Measurements from ENCODE around the gene TRPV3. TPM values are rescaled to one million over a fixed set of nuclear protein-coding genes. Genes with fewer than 3 reads are reported as not detected.

The TRPV3 gene
- total RNA-seq, 1 experiment from 2014 or later = 3.6 TPM

DNA sequence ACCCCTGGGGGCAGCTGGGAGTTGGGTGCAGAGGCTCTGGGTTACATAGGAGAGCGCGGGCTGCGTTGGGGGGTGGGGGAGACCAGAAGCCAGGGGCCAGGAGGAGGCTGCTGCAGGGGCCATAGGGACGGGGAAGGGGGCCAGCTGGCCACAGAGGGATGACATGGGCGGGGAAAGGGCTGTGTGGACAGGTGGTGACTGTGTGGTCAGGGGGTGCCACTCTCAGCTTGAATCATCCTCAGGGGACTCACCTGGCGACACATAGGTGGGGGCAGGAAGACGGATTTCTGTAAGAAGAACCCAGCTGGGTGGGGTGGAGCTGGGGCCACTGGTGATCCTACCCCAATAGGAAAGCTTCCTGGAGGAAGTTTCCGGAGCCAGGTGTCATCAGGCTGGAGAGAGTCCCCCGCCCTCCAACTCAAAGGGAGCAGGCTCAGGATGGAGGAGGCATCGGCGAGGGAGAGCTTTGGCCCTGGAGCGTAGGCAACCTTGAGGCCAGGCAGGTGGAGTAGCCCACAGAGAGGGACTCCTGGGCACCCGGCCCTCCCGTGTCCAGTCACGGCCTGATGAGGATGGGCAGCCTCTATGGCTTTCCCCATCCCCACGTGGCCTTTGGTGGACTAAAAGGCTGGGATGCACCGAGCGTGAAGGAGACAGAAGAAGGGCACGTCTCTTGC is 1.2 kb downstream of the TRPV3 start:
- H3K9me2 ChIP-seq (replicated peaks; ENCODE audit: low read length) = no peaks in the 10 kb centered on the region
- no peak overlapping the region for H3K4me3 ChIP-seq (ENCODE audit: low read length)
- ATAC-seq = no peak
- H3K27ac ChIP-seq (ENCODE audit: low read length) = peak overlapping the region; percentile 99
- no peaks in the 10 kb centered on the region for H3K79me2 ChIP-seq (ENCODE audit: low read length)
- no peaks in the 10 kb centered on the region for H4K20me1 ChIP-seq (ENCODE audit: low read length)
- no TSS peak for BruUV-seq (replicated peaks)
- H3K27me3 ChIP-seq (ENCODE audit: low read length) = no peaks in the 10 kb centered on the region
- POLR2A ChIA-PET (ENCODE audit: unreplicated experiment) = no interaction called here
- H3K36me3 ChIP-seq (ENCODE audit: low read depth, low read length) = no peaks in the 10 kb centered on the region
- CTCF ChIA-PET = interaction anchor here (0.9 kb wide), 1 partner anchor 22 kb away, joined by 3 read pairs; no protein-coding TSS in a partner anchor
- TF ChIP-seq, protein P1, sequence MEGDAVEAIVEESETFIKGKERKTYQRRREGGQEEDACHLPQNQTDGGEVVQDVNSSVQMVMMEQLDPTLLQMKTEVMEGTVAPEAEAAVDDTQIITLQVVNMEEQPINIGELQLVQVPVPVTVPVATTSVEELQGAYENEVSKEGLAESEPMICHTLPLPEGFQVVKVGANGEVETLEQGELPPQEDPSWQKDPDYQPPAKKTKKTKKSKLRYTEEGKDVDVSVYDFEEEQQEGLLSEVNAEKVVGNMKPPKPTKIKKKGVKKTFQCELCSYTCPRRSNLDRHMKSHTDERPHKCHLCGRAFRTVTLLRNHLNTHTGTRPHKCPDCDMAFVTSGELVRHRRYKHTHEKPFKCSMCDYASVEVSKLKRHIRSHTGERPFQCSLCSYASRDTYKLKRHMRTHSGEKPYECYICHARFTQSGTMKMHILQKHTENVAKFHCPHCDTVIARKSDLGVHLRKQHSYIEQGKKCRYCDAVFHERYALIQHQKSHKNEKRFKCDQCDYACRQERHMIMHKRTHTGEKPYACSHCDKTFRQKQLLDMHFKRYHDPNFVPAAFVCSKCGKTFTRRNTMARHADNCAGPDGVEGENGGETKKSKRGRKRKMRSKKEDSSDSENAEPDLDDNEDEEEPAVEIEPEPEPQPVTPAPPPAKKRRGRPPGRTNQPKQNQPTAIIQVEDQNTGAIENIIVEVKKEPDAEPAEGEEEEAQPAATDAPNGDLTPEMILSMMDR (conservative IDR thresholded peaks at IDR 0.05; ENCODE audit: low read depth, low read length) = no peak
- TF ChIP-seq EZH2 (IDR thresholded peaks at IDR 0.05; ENCODE audit: low read length, unreplicated experiment) (no peak), EZH2phosphoT487 (IDR thresholded peaks at IDR 0.05; ENCODE audit: borderline replicate concordance, low read length) (no peak)
- intact Hi-C loops (cut with micrococcal nuclease) = no loop called here
- H2AFZ ChIP-seq (ENCODE audit: low read length) = no peak overlapping the region
- H3K4me1 ChIP-seq (ENCODE audit: insufficient read depth, low read length) = peaks cover 34% of the 10 kb centered on the region
- DNase-seq = no peak
- H3F3A ChIP-seq (ENCODE audit: low read length, unreplicated experiment) = no peaks in the 10 kb centered on the region
- no peaks in the 10 kb centered on the region for H3K9me3 ChIP-seq (ENCODE audit: low read length)
- H3K4me2 ChIP-seq (ENCODE audit: low read length) = 0 out of 2 replicates have a peak overlapping the region, but pooled peaks have one; percentile 47
- peak overlapping the region; percentile 93 for H3K9ac ChIP-seq (ENCODE audit: low read length)

DNA sequence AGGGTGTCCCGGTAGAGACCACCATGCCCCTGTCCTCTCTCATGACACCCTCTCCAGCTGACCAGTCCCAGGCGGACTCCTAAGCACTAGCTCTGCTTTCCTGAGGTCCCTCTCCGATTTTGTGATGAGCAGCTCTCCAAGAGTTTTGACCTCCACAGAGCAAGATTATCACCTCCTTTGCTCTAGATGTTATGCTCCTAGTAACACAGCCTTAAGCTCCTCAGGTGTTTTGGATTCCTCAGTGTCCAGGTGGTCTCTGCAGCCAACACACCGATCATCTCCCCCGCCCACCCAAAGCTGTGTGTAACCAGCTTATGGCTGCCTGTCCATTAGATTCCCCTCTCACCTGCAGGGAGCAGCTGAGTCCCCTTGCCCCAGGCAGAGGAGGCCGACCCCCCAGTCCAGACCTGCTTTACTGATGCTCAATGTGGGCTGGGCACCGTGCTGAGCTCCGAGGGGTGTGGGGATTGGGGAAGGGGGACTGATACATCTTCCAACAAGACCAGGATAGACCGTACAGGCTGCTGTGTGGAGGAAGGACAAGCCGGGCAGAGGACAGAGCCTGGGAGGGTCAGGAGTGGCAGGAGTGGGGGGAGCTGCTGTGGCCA is 2.3 kb downstream of the TRPV3 start:
- Histone ChIP-seq H3K36me3 (ENCODE audit: low read depth, low read length) (no peaks in the 10 kb centered on the region), H3K9me3 (ENCODE audit: low read length) (no peaks in the 10 kb centered on the region), H3K9ac (ENCODE audit: low read length) (no peak overlapping the region), H3K27ac (ENCODE audit: low read length) (no peak overlapping the region), H3F3A (ENCODE audit: low read length, unreplicated experiment) (no peaks in the 10 kb centered on the region), H3K9me2 (replicated peaks; ENCODE audit: low read length) (no peaks in the 10 kb centered on the region), H3K4me1 (ENCODE audit: insufficient read depth, low read length) (peaks cover 41% of the 10 kb centered on the region), H4K20me1 (ENCODE audit: low read length) (no peaks in the 10 kb centered on the region), H3K79me2 (ENCODE audit: low read length) (no peaks in the 10 kb centered on the region), H3K4me2 (ENCODE audit: low read length) (no peak overlapping the region), H3K27me3 (ENCODE audit: low read length) (no peaks in the 10 kb centered on the region), H3K4me3 (ENCODE audit: low read length) (no peak overlapping the region), H2AFZ (ENCODE audit: low read length) (no peak overlapping the region)
- POLR2A ChIA-PET (ENCODE audit: unreplicated experiment) = no interaction called here
- no peak for ATAC-seq
- intact Hi-C loops (cut with micrococcal nuclease) = no loop called here
- TF ChIP-seq EZH2phosphoT487 (IDR thresholded peaks at IDR 0.05; ENCODE audit: borderline replicate concordance, low read length) (no peak), EZH2 (IDR thresholded peaks at IDR 0.05; ENCODE audit: low read length, unreplicated experiment) (no peak)
- TF ChIP-seq, protein P1 (conservative IDR thresholded peaks at IDR 0.05; ENCODE audit: low read depth, low read length) = no peak
- BruUV-seq (replicated peaks) = no TSS peak
- CTCF ChIA-PET = no interaction called here
- DNase-seq = no peak

DNA sequence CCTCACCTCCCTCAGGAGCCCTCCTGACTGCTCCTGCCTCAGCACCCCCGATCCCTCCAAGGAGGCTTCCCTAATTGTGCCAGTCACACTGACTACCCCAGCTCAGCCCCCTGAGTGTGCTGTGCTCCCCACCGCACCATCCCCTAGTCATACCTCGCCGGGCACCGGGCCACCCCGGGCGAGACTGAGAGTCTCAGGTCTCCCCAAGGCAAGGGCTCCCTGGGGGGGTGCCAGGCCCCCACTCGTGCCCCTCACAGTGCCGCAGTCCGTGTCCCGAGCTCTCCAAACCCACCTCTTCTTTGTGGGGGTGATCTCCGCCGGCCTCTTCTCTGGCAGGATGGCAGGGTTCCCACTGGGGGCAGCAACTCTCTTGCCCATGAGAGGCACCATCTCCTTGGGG is 3.2 kb downstream of the TRPV3 start:
- Histone ChIP-seq H3K9me3 (ENCODE audit: low read length) (no peaks in the 10 kb centered on the region), H3F3A (ENCODE audit: low read length, unreplicated experiment) (no peaks in the 10 kb centered on the region), H3K4me2 (ENCODE audit: low read length) (no peak overlapping the region), H3K27me3 (ENCODE audit: low read length) (no peaks in the 10 kb centered on the region), H3K9me2 (replicated peaks; ENCODE audit: low read length) (no peaks in the 10 kb centered on the region), H3K4me1 (ENCODE audit: insufficient read depth, low read length) (peaks cover 38% of the 10 kb centered on the region), H2AFZ (ENCODE audit: low read length) (no peak overlapping the region), H3K36me3 (ENCODE audit: low read depth, low read length) (no peaks in the 10 kb centered on the region), H3K4me3 (ENCODE audit: low read length) (no peak overlapping the region), H4K20me1 (ENCODE audit: low read length) (no peaks in the 10 kb centered on the region), H3K27ac (ENCODE audit: low read length) (no peak overlapping the region), H3K9ac (ENCODE audit: low read length) (no peak overlapping the region), H3K79me2 (ENCODE audit: low read length) (no peaks in the 10 kb centered on the region)
- ChIA-PET CTCF (no interaction called here), POLR2A (ENCODE audit: unreplicated experiment) (no interaction called here)
- no TSS peak for BruUV-seq (replicated peaks)
- TF ChIP-seq, protein P1 (conservative IDR thresholded peaks at IDR 0.05; ENCODE audit: low read depth, low read length) = no peak
- TF ChIP-seq EZH2 (IDR thresholded peaks at IDR 0.05; ENCODE audit: low read length, unreplicated experiment) (no peak), EZH2phosphoT487 (IDR thresholded peaks at IDR 0.05; ENCODE audit: borderline replicate concordance, low read length) (no peak)
- ATAC-seq = no peak
- intact Hi-C loops (cut with micrococcal nuclease) = no loop called here
- no peak for DNase-seq
